Measurements from ENCODE around the gene CCSER1.
"Not testable (repeated sequence)": the region's sequence is repeated elsewhere in the genome, so short reads cannot be mapped to it uniquely, and the experiment has no call there.

The CCSER1 gene

DNA sequence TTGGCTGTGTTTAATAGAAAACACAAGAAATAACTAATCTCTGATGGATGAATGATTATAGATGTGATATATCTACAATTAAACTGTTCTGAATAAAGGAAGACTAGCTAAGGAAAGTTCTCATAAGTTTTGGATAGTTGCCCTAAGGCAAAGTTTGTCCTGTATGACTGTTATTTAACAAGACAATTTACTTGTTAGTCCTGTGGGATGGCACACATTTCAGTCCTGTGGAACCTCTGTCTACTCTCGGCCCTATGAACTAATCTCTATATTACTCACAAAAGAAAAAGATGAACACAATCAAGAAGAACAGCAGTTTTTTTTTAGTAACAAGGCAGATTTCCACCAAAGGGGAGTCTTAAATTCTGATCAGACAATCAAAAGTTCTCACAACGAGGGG, 314.6 kb downstream of the CCSER1 start:
- DNase-seq (ENCODE audit: low read depth, low spot score), result no peak

DNA sequence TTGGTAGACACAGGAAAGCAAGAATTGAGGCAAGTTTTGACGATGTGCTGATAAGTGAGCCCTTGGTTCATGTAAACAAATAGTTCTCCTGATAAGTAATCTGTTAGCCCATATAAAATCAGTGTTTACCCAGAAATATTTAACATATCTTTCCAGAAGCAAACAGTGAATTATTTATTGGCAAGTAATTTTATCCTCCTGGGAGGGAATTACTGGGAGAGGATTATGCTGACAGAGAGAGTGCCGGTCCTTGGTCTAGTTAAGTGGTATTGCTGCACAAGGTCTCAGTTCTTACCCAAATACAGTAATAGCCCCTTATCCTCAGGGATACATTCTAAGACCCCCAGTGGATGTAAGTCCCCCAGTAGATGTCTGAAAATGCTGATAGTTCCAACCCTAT, 315.4 kb downstream of the CCSER1 start:
- no peak for DNase-seq (ENCODE audit: low read depth, low spot score)

DNA sequence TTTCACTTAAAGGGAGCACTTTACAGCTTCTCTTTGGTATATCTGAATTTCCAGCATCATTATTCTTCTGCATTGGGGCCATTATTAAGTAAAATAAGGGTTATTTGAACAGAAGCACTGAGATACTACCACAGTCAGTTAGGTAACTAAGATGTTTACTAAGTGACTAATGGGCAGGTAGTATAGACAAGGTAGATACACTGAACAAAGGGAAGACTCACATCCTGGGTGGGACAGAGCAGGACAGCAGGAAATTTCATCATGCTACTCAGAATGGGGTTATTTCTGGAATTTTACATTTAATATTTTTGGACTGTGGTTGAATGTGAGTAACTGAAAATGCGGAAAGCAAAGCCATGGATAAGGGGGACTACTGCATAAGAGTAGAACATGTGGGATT, 316.0 kb downstream of the CCSER1 start:
- DNase-seq (ENCODE audit: low read depth, low spot score), result no peak

DNA sequence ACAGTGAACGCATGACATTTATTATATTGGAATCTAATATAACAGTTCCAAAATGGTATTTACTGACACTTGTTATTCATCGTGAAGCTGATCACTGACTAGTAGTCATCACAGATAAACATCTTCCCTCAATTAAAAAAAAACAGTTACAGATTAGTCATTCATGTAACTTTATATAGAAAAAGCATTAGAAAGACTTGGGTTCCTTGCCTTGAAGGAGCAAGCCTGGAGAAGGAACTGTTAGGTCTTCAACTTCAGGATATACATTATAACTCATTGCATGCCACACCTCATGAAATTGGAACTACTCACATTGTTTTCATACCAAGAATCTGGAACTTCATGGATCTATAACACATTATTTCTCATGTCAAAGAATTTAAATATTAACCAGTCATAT, 317.7 kb downstream of the CCSER1 start:
- DNase-seq (ENCODE audit: low read depth, low spot score), result no peak

DNA sequence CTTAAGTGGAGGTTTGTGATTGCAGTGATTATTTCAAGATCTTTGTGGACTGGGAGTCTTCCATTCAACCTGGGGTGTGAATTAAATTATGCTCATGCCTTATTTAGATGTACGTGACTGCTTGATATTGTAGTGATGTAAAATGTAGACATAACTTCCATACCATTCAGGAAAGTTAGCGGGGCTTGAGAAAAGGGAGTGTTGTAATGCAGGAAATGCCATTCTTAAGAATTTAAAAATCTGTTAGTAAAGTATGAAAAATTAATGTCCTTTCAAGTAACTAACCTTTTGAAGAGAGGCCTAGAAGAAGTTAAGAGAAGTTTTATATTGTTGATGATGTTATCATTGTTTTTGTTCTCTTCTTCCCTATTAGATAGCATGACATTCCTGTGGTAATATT, 318.2 kb downstream of the CCSER1 start:
- DNase-seq (ENCODE audit: low read depth, low spot score), result no peak

DNA sequence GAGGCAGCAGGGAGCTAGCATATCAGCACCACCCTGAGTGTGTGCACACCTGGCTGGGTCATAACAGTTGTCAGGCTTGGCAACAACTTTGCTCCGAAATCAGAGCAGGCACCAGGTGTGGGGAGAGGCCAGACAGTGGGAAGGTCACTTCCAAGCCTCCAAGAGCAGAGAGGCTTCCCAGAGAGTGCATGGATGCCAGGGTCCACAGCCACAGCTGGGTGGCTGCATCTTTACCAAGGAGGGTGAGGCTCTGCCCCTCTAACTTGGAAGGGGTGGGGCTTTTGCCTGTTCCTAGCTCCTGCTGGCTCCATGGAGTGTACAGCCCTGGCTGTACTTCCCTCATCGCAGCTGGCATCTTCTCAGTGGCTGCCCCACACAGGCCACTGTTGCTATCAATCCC, 322.4 kb downstream of the CCSER1 start:
- DNase-seq (ENCODE audit: low read depth, low spot score), result no peak

DNA sequence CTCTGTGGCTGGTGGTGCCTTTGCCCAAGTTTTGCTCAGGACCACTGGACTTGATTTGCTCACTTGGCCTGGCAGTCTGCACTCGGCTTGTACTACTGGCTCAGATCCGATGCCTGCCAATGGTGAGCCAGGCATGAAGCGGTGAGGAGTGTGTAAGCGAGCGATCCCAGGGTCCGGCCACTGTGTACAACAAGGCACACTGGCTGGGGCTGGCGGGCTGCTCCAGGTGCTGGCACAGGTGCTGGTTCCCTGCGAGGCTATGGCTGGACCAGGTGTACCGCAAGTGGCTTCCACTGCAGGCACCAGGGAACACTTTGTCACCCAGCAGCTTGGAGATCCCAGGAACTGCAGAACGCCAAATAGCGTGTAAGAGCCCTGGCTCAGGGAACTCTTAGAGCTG, 329.7 kb downstream of the CCSER1 start:
- no peak for DNase-seq (ENCODE audit: low read depth, low spot score)

DNA sequence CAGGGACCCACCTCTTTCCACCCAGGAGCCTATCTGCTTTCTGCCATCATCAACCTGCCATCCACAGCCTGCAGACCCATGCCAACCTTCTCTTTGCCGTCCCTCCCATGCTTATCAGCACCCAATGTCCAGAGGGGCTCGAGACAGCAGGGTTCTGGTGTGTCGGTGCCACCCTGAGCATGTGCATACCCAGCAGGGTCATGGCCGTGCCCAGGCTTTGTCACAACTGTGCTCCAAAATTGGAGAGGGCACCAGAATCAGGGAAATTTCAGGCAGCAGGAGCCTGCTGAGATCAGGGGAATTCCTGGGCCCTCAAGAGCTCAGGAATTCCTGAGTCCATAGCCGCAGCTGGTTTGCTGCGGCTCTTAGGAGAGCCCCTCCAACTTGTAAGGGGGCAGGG, 330.6 kb downstream of the CCSER1 start:
- no peak for DNase-seq (ENCODE audit: low read depth, low spot score)

DNA sequence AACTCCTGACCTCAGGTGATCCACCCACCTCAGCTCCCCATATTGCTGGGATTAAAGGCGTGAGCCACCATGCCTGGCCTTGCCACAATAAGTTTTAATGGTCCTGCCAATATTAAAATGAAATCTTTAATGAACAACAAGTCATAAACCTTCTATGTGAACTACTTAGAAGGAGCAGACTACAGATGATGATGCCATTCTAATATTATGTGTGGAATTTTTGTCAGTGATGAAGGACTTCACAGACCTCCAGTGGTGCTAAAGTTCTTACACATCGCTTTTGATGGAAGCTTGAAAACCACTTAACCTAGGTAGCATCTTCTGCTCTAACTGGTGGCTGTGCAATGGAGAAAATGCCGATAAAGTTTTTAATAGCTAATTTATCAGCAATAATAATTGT, 331.4 kb downstream of the CCSER1 start:
- DNase-seq (ENCODE audit: low read depth, low spot score), result no peak

DNA sequence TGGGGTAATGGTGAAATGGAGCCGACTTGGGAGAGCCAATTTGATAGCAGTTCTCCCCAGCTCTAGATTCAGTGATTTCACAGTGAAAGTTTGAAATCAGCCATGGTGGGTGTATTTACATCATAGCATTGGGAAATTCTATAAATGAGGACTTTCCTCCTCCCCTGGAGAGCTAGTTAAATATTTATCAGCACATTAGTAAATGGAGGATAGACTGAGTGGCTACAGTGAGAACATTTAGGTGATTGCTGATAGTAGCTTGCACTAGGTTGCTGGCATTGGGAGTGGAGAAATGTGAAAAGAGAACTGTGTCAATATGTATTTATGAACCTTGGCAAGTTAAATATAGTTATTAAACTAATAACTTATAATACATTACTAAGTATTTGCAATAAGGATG, 347.3 kb downstream of the CCSER1 start:
- no peak for DNase-seq (ENCODE audit: low read depth, low spot score)

DNA sequence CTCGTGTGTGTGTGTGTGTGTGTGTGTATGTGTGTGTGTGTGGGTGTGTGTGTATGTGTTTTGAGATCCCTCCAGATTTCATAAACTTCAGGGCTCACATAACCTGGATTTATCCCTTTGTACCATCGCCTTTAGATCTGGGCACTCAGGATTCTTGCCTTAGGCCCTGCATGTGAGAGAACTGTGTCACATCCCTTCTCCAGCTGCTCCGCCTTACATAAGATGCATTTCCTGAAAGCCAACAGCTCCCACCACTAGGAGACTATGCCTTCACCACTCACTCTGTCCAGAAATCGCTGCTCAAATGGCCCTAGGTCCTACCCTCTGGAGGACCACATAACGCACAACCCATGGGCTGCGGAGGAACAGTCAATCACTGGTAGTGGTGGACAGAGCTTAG, 348.8 kb downstream of the CCSER1 start:
- DNase-seq (ENCODE audit: low read depth, low spot score), result no peak

DNA sequence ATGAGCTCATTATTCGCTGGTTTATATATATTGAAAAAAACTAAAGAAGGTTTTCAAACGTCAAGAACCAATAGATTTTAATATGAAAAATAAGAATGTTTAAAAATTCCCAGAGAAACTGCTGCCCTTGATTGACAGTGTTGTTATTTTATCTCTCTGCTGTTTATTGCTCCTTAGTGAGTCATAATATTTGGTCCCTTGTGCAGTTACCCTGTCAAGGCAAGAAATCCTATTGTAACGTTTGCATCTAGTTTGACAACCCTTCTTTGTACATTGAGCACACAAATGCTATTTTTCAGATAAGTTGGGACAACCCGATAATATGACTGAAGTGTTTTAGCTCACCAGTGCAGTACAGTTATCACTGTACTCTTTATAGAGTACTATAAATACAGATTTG, 349.4 kb downstream of the CCSER1 start:
- no peak for DNase-seq (ENCODE audit: low read depth, low spot score)

DNA sequence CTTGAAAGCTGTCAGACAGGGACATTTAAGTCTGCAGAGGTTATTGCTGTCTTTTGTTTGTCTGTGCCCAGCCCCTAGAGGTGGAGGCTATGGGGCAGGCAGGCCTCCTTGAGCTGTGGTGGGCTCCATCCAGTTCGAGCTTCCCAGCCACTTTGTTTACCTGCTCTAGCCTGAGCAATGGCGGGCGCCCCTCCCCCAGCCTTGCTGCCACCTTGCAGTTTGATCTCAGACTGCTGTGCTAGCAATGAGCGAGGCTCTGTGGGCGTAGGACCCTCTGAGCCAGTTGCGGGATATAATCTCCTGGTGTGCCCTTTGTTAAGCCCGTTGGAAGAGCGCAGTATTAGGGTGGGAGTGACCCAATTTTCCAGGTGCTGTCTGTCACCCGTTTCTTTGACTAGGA, 357.7 kb downstream of the CCSER1 start:
- not testable (repeated sequence) for DNase-seq (ENCODE audit: low read depth, low spot score)

DNA sequence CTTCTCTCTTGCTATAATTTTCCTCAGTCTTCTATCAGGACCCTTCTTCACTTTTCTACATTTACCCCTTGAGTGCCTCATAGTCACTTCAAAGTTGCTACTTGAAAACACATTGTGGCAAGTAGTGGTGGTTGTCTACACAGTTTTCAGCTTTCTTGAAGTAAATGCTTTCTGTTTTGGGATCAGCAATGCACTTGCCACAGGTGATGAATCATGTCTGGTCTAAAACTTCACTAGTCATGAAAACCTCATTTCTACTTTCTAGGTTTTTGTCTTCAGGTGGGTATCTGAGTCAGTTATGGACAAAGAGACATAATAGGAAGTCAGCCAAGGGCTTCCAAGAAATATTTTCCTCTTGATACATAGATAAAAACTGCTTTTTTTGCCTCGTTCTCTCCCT, 359.2 kb downstream of the CCSER1 start:
- DNase-seq (ENCODE audit: low read depth, low spot score), result no peak

DNA sequence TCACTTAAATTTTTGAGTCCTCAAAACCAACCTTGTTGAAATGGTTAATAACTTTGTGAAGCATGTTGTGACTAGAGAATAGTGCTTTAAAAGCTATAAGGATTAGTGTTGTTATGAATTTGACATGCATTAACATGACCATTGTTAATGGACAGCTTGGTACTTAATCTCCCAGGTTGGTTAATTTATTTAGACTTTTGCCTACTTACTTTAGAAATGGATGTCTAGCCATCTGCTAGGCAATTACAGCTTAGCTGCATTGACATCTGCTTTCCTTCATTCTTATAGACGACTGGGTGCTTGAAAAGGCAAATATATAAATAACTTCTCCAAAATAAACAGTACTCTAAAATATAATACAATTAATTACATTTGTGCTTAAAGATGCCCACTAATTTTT, 368.0 kb downstream of the CCSER1 start:
- DNase-seq (ENCODE audit: low read depth, low spot score), result no peak

DNA sequence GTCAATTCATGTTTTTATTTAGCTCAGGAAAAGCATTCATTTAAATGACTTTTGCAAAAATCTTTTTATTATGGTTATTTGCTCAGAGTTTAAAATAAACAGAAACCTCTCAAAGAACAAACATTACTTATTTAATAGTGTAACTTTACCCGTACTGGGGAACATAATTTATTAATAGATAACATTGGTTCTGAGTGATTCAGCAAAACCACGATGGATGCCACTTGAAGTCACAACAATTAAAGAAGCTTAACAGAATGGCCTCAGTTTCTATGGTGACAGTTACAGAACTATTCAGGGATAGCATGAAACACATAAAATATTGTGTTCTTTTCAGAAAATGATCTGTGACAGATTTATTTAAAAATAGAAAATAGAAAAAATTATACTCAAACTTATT, 368.7 kb downstream of the CCSER1 start:
- no peak for DNase-seq (ENCODE audit: low read depth, low spot score)

DNA sequence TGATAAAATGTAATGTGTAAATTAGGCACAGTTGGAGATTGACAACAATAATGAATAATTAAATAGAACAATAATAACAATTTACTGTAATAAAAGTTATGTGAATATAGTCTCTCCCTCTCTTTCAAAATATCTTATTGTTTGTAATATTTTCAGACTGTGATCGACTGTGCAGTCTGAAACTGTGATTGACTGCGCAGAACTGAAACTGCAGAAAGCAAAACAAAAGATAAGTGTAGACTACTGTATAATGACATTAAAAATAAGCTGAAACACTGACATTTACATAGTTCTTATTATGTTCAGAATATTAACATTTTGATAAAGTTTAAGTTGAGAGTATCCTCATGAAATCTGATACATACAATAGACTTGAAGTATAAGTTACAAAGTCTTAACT, 371.0 kb downstream of the CCSER1 start:
- no peak for DNase-seq (ENCODE audit: low read depth, low spot score)

DNA sequence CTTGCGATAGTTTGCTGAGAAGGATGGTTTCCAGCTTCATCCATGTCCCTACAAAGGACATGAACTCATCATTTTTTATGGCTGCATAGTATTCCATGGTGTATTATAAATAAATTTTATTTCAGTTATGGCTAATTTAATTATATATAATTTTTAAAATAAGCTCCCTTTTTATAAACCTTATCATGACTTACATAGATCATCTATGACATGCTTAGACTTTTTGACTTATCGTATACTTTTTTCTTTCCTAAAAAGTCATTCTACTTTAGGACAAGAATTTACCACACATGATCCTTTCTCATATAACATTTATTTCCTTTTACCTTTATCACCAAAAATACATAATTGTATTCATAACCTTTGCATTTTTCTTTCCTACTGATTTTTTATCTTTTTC, 376.5 kb downstream of the CCSER1 start:
- DNase-seq (ENCODE audit: low read depth, low spot score), result no peak

DNA sequence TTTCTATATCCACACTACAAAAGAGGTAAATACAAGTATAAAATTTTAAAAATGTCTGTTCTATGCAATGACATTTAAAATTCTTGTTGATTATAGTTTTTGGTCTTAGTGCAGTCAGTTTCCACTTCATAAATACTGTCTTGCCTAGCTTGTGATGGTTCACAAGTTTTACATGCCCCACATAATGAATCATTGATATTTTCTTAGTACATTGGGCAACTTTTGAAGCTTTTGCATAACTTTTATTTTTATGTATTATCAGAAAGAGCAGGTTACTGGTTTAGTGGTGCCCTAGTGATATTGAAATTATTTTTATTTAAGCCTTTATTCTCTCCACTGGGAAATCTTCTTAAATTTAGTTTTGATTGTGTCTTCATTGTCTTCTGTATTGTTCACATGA, 388.0 kb downstream of the CCSER1 start:
- no peak for DNase-seq (ENCODE audit: low read depth, low spot score)

DNA sequence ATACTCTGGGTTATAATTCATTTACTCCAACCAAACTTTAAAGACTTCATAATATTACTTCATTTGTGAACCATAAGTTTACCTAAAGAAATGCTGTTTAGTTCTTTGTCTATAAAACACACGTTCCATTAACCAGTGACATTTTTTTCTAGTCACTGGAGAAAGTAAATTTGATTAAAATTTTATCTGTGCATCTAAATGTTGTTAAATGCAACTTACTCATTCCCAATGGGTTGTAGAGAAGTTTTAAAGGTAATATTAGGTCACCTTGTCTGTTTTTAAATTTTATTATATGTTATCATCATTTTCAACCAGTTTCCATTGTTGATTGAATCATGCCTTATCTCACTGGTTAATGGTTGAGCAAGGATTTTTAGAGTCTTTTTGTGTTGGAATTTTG, 401.4 kb downstream of the CCSER1 start:
- no peak for DNase-seq (ENCODE audit: low read depth, low spot score)

DNA sequence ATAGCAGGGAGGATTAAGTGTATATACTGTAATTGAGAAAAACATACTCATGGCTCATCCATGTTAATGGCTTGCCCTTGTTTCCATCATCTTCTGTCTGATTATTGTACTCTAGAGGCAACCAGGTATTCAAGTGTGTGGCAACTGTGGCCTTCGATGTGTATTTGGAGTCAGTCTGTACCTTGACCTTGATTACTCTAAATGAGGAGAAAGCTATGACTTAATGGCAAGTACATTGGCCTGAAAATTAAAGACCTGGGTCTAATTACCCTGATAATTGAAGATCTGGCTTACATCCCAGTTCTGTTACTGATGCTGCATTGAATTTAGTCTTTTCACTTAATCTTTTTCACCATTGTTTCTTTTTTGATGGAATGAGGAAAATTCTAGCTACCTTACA, 409.2 kb downstream of the CCSER1 start:
- no peak for DNase-seq (ENCODE audit: low read depth, low spot score)

DNA sequence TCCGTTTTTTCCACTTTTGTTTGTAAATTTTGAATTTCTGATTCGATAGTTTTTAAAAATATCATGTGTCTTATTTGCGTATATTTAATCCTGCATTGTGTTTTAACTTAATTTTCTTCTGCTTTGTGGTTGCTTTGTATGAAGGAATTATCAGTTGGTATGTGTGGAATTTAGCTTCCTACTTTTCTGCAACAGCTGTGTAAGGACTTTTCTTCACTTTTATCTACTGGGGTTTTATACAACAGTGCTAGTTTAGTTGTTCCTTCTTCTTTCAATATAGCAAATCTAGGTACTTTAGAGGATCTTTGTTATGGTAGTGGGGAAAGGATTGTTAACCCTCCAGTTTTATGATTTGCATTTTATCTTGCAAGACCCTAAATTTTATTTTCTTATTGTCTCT, 410.3 kb downstream of the CCSER1 start:
- DNase-seq (ENCODE audit: low read depth, low spot score), result no peak

DNA sequence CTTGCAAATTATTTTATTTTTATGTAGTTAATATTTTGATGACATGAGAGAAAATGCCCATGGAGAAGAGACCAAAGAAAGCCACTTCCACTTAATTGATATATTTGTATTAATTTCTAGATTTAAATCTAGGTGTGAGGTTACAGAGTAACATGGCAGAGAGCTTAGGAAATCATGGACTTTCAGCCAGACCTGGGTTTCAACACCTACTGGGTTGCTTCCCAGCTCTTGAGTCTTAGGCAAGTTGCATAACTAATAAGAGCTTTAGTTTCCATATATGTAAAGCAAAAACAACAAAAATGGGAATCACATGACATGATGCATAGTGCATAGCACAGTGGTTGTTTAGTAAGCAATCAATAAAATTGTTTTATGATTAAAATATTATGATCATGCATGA, 413.3 kb downstream of the CCSER1 start:
- no peak for DNase-seq (ENCODE audit: low read depth, low spot score)

DNA sequence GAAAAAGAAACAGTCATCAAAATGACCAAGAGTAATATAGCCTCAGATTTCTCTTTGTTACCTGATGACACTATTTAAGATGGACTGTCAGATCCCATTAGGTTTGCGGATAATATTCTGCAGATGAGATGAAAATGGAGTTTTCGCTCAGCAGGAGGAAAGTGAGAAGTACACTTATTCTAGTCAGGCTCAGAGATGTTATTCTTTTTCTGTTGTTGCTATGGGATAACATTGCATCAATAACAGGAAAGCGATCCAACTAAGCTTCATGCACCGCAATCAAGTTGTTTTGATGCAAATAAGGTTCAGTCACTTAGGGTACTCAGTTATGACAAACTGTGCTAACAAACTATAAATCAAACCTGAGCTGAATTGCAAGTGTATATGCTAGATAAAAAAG, 415.0 kb downstream of the CCSER1 start:
- no peak for DNase-seq (ENCODE audit: low read depth, low spot score)

Measured in ELF-1 (cell line).